Duodenal mucosa (tissue), 2 donors: Measurements from ENCODE around the gene BHLHE23.

ENCODE experiments used
- H3K27ac ChIP-seq: one replicate; pipeline ENCODE4 v1.7.0; 2013; ENCODE audit warnings: low read depth, low read length
- H3K27me3 ChIP-seq, 2 donors: one replicate each; pipeline ENCODE4 v1.7.0; 2013; ENCODE audit warnings: low read length in 2 of 2, control low read depth in 1 of 2; ENCODE audit not compliant: insufficient read depth in 2 of 2, control insufficient read depth in 1 of 2
- H3K36me3 ChIP-seq, 2 donors: one replicate each; pipeline ENCODE4 v1.7.0; 2013; ENCODE audit warnings: low read length in 2 of 2, control low read depth in 1 of 2; ENCODE audit not compliant: insufficient read depth in 2 of 2, control insufficient read depth in 1 of 2
- H3K4me1 ChIP-seq, 2 donors: one replicate each; pipeline ENCODE4 v1.7.0; 2013; ENCODE audit warnings: low read length in 2 of 2, control low read depth in 1 of 2; ENCODE audit not compliant: insufficient read depth in 2 of 2, control insufficient read depth in 1 of 2
- H3K4me3 ChIP-seq, 2 donors: one replicate each; pipeline ENCODE4 v1.7.0; 2013; ENCODE audit warnings: low read length in 2 of 2, low read depth in 1 of 2
- H3K9ac ChIP-seq, 2 donors: one replicate each; pipeline ENCODE4 v1.7.0; 2013; ENCODE audit warnings: low read length in 2 of 2, low read depth in 1 of 2
- H3K9me3 ChIP-seq, 2 donors: one replicate each; pipeline ENCODE4 v1.7.0; 2013; ENCODE audit warnings: low read length in 2 of 2, control low read depth in 1 of 2; ENCODE audit not compliant: control insufficient read depth in 1 of 2

Gene BHLHE23

GRCh38 chr20:63009045-63009961 is 2.5 kb upstream of the BHLHE23 start:
- Histone ChIP-seq H3K4me3 (peak overlapping the region; percentile 15 to 50), H3K27ac (no peak overlapping the region), H3K27me3 (peaks cover 60 to 74% of the 10 kb centered on the region in 2 donors), H3K36me3 (no peaks in the 10 kb centered on the region), H3K9me3 (no peaks in the 10 kb centered on the region), H3K4me1 (peaks cover 0 to 10% of the 10 kb centered on the region in 2 donors), H3K9ac (no peak overlapping the region)

- Histone ChIP-seq H3K4me3 (peak overlapping the region in 1 of 2 donors; percentile 15), H3K27me3 (peaks cover 60 to 74% of the 10 kb centered on the region in 2 donors)
Observed at GRCh38 chr20:63008541-63009044, 1.8 kb upstream of the BHLHE23 start.

GRCh38 chr20:63007646-63008488 is 1.1 kb upstream of the BHLHE23 start:
- Histone ChIP-seq H3K27ac (no peak overlapping the region), H3K4me1 (peaks cover 0 to 10% of the 10 kb centered on the region in 2 donors), H3K36me3 (no peaks in the 10 kb centered on the region), H3K9me3 (no peaks in the 10 kb centered on the region), H3K27me3 (peaks cover 65 to 74% of the 10 kb centered on the region in 2 donors), H3K9ac (no peak overlapping the region), H3K4me3 (no peak overlapping the region)

More at GRCh38 chr20:63008541-63009044, 1.8 kb upstream of the BHLHE23 start:
- Histone ChIP-seq H3K36me3 (no peaks in the 10 kb centered on the region), H3K9ac (no peak overlapping the region), H3K9me3 (no peaks in the 10 kb centered on the region), H3K27ac (no peak overlapping the region), H3K4me1 (peaks cover 0 to 10% of the 10 kb centered on the region in 2 donors)

GRCh38 chr20:63007360-63007645 is 539 bp upstream of the BHLHE23 start:
- H3K9ac ChIP-seq: no peak overlapping the region
- no peaks in the 10 kb centered on the region for H3K36me3 ChIP-seq
- H3K27ac ChIP-seq: no peak overlapping the region
- H3K27me3 ChIP-seq: peaks cover 65 to 74% of the 10 kb centered on the region in 2 donors
- no peak overlapping the region for H3K4me3 ChIP-seq
- H3K4me1 ChIP-seq: peaks cover 0 to 10% of the 10 kb centered on the region in 2 donors
- H3K9me3 ChIP-seq: no peaks in the 10 kb centered on the region

GRCh38 chr20:63005862-63006539 is 763 bp downstream of the BHLHE23 start:
- Histone ChIP-seq H3K9ac (no peak overlapping the region), H3K4me1 (peaks cover 0 to 10% of the 10 kb centered on the region in 2 donors), H3K9me3 (no peaks in the 10 kb centered on the region), H3K27me3 (peaks cover 67 to 70% of the 10 kb centered on the region in 2 donors), H3K4me3 (no peak overlapping the region), H3K36me3 (no peaks in the 10 kb centered on the region), H3K27ac (no peak overlapping the region)

DNA sequence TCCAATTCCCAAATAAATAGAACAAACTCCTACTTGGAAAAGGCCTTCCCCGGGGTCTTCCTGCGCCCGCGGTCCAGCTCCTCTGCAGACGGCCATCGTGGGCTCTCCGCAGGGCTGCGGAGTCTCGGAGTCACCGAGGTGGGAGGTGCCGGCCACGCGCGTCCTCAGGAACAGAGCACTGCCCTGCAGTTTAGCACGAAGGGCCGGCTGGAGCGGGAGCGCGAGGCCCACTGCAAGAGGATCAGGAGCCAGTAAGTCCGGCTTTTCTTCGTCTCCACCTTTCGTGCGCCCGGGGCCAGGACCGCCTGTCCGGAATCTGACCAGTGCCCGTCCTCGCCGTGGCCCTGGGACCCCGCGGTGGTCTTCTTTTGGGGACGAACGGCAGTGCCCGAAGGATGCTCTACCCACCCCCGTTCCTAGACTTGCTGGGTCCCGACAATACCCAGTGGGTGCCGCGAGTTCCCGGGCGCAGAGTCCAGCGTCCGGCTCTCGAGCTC is 1.4 kb downstream of the BHLHE23 start:
- Histone ChIP-seq H3K4me1 (peaks cover 0 to 10% of the 10 kb centered on the region in 2 donors), H3K27me3 (peaks cover 66 to 69% of the 10 kb centered on the region in 2 donors), H3K27ac (no peak overlapping the region), H3K4me3 (no peak overlapping the region), H3K36me3 (no peaks in the 10 kb centered on the region), H3K9ac (no peak overlapping the region), H3K9me3 (no peaks in the 10 kb centered on the region)

GRCh38 chr20:63004607-63005364 is 2.0 kb downstream of the BHLHE23 start:
- H3K9me3 ChIP-seq: no peaks in the 10 kb centered on the region
- H3K4me1 ChIP-seq: peaks cover 0 to 6% of the 10 kb centered on the region in 2 donors
- H3K27ac ChIP-seq: no peak overlapping the region
- H3K36me3 ChIP-seq: no peaks in the 10 kb centered on the region
- H3K9ac ChIP-seq: no peak overlapping the region
- H3K27me3 ChIP-seq: peaks cover 66 to 68% of the 10 kb centered on the region in 2 donors
- H3K4me3 ChIP-seq: no peak overlapping the region

DNA sequence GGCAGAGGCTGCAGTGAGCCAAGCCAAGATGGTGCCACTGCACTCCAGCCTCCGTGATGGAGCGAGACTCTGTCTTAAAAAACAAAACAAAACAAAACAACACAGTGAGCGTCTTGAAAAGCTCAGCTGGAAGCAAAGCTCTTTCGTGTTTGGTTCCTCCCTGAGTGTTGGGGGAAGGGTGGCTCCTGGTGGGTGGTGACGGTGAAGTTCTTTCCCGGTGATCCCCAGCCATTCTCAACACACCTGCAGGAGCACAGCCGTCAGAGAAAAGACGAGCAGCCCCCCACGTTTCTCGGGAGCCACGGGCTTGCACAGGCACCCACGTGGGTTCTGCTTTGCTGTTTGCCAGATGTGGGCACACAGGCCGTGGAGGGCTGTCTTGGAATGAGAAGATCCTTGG is 3.2 kb downstream of the BHLHE23 start:
- no peak overlapping the region for H3K9ac ChIP-seq
- no peaks in the 10 kb centered on the region for H3K36me3 ChIP-seq
- no peaks in the 10 kb centered on the region for H3K4me1 ChIP-seq
- H3K27me3 ChIP-seq: peaks cover 57% of the 10 kb centered on the region in 2 donors
- H3K9me3 ChIP-seq: no peaks in the 10 kb centered on the region
- H3K4me3 ChIP-seq: no peak overlapping the region
- H3K27ac ChIP-seq: no peak overlapping the region

DNA sequence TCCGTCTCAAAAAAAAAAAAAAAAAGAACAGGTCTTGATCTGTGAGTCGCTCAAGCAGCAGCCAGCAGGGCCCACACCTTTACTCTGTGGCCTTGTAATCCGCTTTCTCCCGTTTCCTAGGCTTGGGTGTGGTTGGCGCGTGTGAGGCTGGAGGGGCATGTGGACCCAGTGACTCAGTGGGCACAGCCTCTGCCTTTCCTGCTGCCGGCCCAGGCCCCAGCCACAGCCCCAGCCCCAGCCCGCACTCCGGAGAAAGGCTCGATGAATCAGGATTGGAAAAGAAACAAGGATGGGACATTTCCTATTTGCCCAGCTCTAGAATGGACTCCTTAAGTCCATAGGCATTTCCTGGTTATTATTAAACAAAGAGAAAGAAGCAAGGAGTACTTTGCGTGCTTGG is 4.3 kb downstream of the BHLHE23 start:
- Histone ChIP-seq H3K27me3 (peaks cover 47 to 57% of the 10 kb centered on the region in 2 donors), H3K4me3 (no peak overlapping the region), H3K9me3 (no peaks in the 10 kb centered on the region), H3K4me1 (no peaks in the 10 kb centered on the region), H3K27ac (no peak overlapping the region), H3K9ac (no peak overlapping the region), H3K36me3 (no peaks in the 10 kb centered on the region)
